ENCODE measurements around the gene GNG8. TPM values are rescaled to one million over a fixed set of nuclear protein-coding genes. Genes with fewer than 3 reads are reported as not detected.

GNG8 gene
- total RNA-seq, 1 experiment from 2014 or later, result not detected

DNA sequence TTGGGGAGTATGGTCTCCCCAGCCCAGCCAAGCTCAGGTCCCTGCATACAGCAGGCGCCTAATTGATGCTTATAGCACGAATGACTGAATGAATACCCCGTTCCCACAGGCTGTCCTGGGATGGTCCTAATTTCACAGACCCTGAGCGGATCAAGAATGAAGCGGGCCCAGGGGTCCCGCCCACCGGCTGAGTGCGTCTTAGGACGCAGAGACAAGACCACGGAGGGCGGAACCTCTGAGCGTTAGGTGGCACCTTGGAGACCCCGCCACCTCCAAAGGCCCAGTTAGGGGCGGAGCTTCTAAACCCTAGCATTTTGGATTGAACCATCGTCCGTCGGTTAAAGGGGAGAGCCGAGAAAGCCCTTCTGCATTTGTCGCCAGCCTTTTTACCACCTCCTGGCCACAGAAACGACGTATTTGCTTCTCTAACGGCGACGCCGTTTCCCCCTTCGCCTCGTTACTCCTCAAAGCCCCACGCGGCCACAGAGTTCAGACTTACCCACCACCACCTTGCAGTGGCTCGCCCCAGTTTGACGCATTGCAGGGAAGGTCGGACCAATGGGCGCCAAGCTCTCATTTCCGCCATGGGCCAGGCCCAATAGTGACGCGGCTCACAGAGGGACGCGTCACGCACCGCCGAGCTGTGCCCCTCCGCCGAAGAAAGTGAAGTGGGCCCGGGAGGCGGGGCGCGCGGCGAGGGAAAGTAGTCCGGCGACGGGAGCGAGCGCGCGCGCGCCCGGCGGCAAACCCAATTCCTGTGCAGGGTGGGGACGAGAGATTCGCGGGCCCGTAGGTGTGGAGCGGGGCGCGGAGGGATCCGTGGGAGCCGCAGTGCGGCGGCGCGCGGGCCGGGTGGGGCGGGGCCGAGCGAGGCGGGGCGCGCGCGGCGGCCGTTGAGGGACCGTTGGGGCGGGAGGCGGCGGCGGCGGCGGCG lies 35.4 kb downstream of the GNG8 start:
- Histone ChIP-seq H3K18ac (ENCODE audit: insufficient read length, low read depth, low read length) (peak overlapping the region; percentile 89), H3K9me3 (ENCODE audit: control insufficient read depth, low read depth, low read length) (no peaks in the 10 kb centered on the region), H2BK15ac (ENCODE audit: low read depth, low read length) (no peak overlapping the region), H3K4me2 (ENCODE audit: insufficient read depth, insufficient read length, low read length) (peak overlapping the region; percentile 26), H4K20me1 (ENCODE audit: control insufficient read depth, insufficient read depth, insufficient read length) (no peaks in the 10 kb centered on the region), H2BK12ac (ENCODE audit: insufficient read length, low read depth, low read length) (no peak overlapping the region), H3K4ac (ENCODE audit: low read depth, low read length) (no peak overlapping the region; the same call in 1 of the 2 replicates), H2BK120ac (ENCODE audit: low read depth, low read length, poor library complexity, severe bottlenecking) (no peak overlapping the region), H3K23me2 (ENCODE audit: insufficient read length, low read depth, low read length, poor library complexity, severe bottlenecking) (peaks cover 12% of the 10 kb centered on the region), H3K23ac (ENCODE audit: insufficient read length, low read depth, low read length) (no peak overlapping the region), H3K9ac (ENCODE audit: extremely low read depth, insufficient read length, low read length) (peak overlapping the region; percentile 88), H4K91ac (ENCODE audit: insufficient read length, low read depth, low read length) (no peak overlapping the region), H3K56ac (ENCODE audit: insufficient read length, low read depth, low read length) (peak overlapping the region; percentile 53), H4K5ac (ENCODE audit: insufficient read length, low read depth, low read length) (peak overlapping the region; percentile 33), H2BK20ac (ENCODE audit: low read depth, low read length, poor library complexity, severe bottlenecking) (no peak overlapping the region), H2BK5ac (ENCODE audit: insufficient read length, low read length) (peak overlapping the region; percentile 83), H3T11ph (ENCODE audit: low read length) (peak overlapping the region; percentile 42), H3K79me2 (ENCODE audit: insufficient read depth, low read length) (peaks cover 5% of the 10 kb centered on the region; the same call in 1 of the 2 replicates), H3K79me1 (ENCODE audit: insufficient read depth, low read depth, low read length, poor library complexity, severe bottlenecking) (peaks cover 7% of the 10 kb centered on the region), H3K14ac (ENCODE audit: insufficient read depth, low read length) (peak overlapping the region; percentile 90), H2AFZ (ENCODE audit: low read length) (no peak overlapping the region), H3K27me3 (ENCODE audit: insufficient read depth, low read length) (no peaks in the 10 kb centered on the region), H3K4me1 (ENCODE audit: insufficient read depth, low read length) (no peaks in the 10 kb centered on the region), H3K27ac (ENCODE audit: insufficient read length, low read depth, low read length) (peak overlapping the region; percentile 49), H2AK5ac (ENCODE audit: insufficient read length, low read length) (no peak overlapping the region), H4K8ac (replicated peaks; ENCODE audit: insufficient read length, low read depth, low read length) (no peak overlapping the region)
- Mint-ChIP-seq H3K27me3 (ENCODE audit: low read depth) (peaks cover 5% of the 10 kb centered on the region; the same call in 1 of the 2 replicates), H3K4me3 (peak overlapping the region; percentile 94 to 98), H3K36me3 (ENCODE audit: insufficient read depth in 1 of 3, low read depth in 3 of 3) (peaks cover under 1 to 10% (median 5%) of the 10 kb centered on the region in 3 experiments; a peak in 4 of 7 replicates), H3K4me1 (peaks cover 19 to 31% of the 10 kb centered on the region in 2 experiments), H3K9me3 (peaks cover 3 to 9% of the 10 kb centered on the region in 2 experiments; a peak in 3 of 5 replicates), H3K27ac (peak overlapping the region; percentile 100)
- DNase-seq, result peak; percentile 95
- WGBS (ENCODE audit: extremely low coverage, insufficient read length, low lambda C conversion rate), result no CpG with 5 or more reads among the region's 93 CpGs
- TF ChIP-seq, protein P1, sequence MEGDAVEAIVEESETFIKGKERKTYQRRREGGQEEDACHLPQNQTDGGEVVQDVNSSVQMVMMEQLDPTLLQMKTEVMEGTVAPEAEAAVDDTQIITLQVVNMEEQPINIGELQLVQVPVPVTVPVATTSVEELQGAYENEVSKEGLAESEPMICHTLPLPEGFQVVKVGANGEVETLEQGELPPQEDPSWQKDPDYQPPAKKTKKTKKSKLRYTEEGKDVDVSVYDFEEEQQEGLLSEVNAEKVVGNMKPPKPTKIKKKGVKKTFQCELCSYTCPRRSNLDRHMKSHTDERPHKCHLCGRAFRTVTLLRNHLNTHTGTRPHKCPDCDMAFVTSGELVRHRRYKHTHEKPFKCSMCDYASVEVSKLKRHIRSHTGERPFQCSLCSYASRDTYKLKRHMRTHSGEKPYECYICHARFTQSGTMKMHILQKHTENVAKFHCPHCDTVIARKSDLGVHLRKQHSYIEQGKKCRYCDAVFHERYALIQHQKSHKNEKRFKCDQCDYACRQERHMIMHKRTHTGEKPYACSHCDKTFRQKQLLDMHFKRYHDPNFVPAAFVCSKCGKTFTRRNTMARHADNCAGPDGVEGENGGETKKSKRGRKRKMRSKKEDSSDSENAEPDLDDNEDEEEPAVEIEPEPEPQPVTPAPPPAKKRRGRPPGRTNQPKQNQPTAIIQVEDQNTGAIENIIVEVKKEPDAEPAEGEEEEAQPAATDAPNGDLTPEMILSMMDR (conservative IDR thresholded peaks at IDR 0.05), result no peak
